Small intestine (tissue), 7 donors: ENCODE measurements around the gene FYB2. TPM values are rescaled to one million over a fixed set of nuclear protein-coding genes. Genes with fewer than 3 reads are reported as not detected.
A peak's percentile ranks its signal among the peaks of the same experiment; 100 is the strongest.

ENCODE experiments used
- DNase-seq, 2 donors: peaks; one replicate each; pipeline versions ENCODE4 v3.0.0 to v3.0.0-alpha.2; 2013
- FAIRE-seq: peaks from 2 replicates; lab custom pipeline; 2012; peaks lifted over from hg19 to GRCh38; lab: Jason Lieb, UNC
- H3K27ac ChIP-seq, 3 donors: one replicate each; pipeline ENCODE4 v1.5.1; 2013; ENCODE audit warnings: low read length in 2 of 3, mild to moderate bottlenecking in 2 of 3, control low read depth in 1 of 3, inconsistent platforms in 1 of 3, low read depth in 1 of 3, moderate library complexity in 1 of 3
- H3K27me3 ChIP-seq, 3 donors: one replicate each; pipeline ENCODE4 v1.6.1; 2013; ENCODE audit warnings: low read length in 3 of 3, inconsistent platforms in 1 of 3; ENCODE audit not compliant: control insufficient read depth in 3 of 3, insufficient read depth in 3 of 3
- H3K36me3 ChIP-seq, 3 donors: one replicate each; pipeline ENCODE4 v1.6.1; 2013; ENCODE audit warnings: low read length in 3 of 3, inconsistent platforms in 1 of 3, low read depth in 1 of 3, mild to moderate bottlenecking in 1 of 3, moderate library complexity in 1 of 3; ENCODE audit not compliant: control insufficient read depth in 3 of 3, insufficient read depth in 2 of 3
- H3K4me1 ChIP-seq, 3 donors: one replicate each; pipeline ENCODE4 v1.6.1; 2013; ENCODE audit warnings: low read length in 2 of 3, inconsistent platforms in 1 of 3, low read depth in 1 of 3, mild to moderate bottlenecking in 1 of 3, moderate library complexity in 1 of 3; ENCODE audit not compliant: control insufficient read depth in 3 of 3, insufficient read depth in 2 of 3
- H3K4me3 ChIP-seq, 3 donors: one replicate each; pipeline ENCODE4 v1.5.1; 2013; ENCODE audit warnings: low read length in 3 of 3, control low read depth in 1 of 3, inconsistent platforms in 1 of 3, low read depth in 1 of 3, mild to moderate bottlenecking in 1 of 3, moderate library complexity in 1 of 3
- H3K9me3 ChIP-seq, 2 donors: one replicate each; pipeline ENCODE4 v1.6.1; 2013; ENCODE audit warnings: low read depth in 1 of 2, low read length in 1 of 2; ENCODE audit not compliant: control insufficient read depth in 2 of 2, insufficient read depth in 1 of 2
- WGBS, 3 donors: extraction: QIAGEN DNeasy Blood & Tissue Kit; methylation state at CpG; one replicate each; pipeline ENCODE4 v1.1.7; 2013; 5-methylcytosine and 5-hydroxymethylcytosine counted together
- polyA plus RNA-seq, 4 donors: library from polyadenylated mRNA; stranded (reverse) in 3 of 4; unstranded in 1 of 4; fragments of 200-250 nt in 3 of 4; fragments of 120-200 nt in 1 of 4; gene quantifications; one replicate each; pipeline versions ENCODE4 v1.2.1 to v1.2.3, GENCODE V29; 2013
- donor health status: healthy with polysubstance abuse.
- donor health status: control.
- donor health status: control.
- donor health status: Bipolar disorder and iron deficiency.
- donor health status: healthy.

The FYB2 gene
- polyA plus RNA-seq, 4 donors = 1.1 to 10.2 (median 1.2) TPM; not detected in 1

DNA sequence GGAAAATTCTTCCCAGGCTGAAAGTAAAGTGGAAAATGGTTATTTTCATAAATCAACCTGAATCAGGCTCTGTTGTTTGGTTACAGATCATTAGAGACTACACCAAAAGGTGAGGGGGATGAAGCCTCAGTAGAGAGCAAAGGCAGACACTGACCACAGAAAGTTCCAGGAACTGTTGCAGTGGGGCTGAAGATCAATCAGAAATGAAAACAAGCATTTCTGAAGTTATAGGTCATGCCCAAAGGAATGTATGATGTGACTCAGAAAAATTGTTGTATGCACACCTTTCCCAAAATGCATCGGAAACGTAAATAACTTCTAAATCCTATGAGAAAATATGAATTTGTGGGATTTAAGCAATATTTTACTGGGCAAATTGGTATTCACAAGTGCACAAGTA is 63.3 kb downstream of the FYB2 start:
- no peaks in the 10 kb centered on the region for H3K27me3 ChIP-seq
- no peak for DNase-seq
- H3K36me3 ChIP-seq = no peaks in the 10 kb centered on the region
- no peak for FAIRE-seq
- 91 to 92% (median 92%) methylated on average over 2 of the region's 2 CpGs for WGBS, 3 donors
- H3K27ac ChIP-seq = no peak overlapping the region
- H3K4me3 ChIP-seq = no peak overlapping the region
- H3K9me3 ChIP-seq = no peaks in the 10 kb centered on the region
- peaks cover 0 to 3% (median 0%) of the 10 kb centered on the region in 3 donors for H3K4me1 ChIP-seq

DNA sequence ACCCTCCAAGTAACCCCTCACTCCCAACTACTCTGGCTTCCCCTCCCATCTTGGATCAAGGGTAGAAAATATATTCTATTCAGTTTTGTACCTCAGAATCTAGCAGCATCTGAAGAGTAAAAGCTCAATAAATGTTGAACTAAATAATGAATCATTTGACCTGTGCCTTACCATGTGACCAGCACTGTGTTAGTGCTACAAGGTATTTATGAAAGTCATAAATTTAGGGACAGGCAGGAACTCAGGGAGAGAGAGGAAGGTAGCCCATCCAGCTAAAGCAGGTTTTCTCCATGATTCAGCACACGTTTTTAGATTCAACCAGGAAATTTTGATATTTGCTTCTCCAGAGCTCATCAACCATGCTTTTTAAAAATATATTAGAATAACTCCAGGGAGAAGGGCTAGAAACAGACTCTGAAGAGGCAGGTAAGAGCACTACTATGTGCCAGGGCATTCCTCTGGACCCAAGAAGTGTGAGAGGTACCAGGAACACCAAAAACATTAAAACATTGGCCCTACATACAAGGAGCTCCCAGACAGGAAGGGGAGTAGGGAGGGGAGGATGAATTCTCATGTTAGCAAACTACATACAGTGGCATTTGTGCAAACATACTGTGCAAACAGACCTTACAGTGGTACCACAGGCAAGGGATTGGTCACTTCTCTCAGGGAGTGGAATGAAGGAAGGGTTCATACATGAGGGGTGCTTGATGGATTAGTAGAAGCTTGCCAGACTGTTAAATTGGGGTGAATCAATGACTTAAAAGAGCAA is 64.3 kb downstream of the FYB2 start:
- Histone ChIP-seq H3K4me3 (no peak overlapping the region), H3K36me3 (no peaks in the 10 kb centered on the region), H3K4me1 (peaks cover 0 to 3% (median 0%) of the 10 kb centered on the region in 3 donors), H3K9me3 (no peaks in the 10 kb centered on the region), H3K27me3 (no peaks in the 10 kb centered on the region), H3K27ac (no peak overlapping the region)
- DNase-seq (peak; percentile 25 to 62), FAIRE-seq (no peak)
- 24 to 49% (median 35%) methylated on average over 1 of the region's 1 CpG for WGBS, 3 donors

DNA sequence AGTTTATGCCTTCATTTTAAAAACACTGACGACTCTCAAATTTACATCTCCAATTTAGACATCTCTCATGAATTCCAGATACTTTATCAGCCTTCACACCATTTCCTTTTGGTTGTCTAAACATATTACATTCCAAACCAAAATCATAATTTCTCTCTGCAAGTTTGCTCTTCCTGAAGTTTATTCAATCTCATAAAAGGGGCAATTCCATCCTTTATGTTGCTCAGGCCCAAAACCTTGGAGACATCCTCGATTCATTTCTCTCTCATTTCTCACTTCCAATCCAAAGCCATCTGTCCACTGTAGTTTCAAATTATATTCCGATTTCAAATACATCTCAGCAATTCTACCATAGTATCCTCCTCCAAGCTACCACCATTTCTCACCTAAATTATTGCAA is 74.0 kb downstream of the FYB2 start:
- Histone ChIP-seq H3K36me3 (no peaks in the 10 kb centered on the region), H3K27me3 (no peaks in the 10 kb centered on the region), H3K27ac (no peak overlapping the region), H3K4me3 (no peak overlapping the region), H3K9me3 (no peaks in the 10 kb centered on the region), H3K4me1 (no peaks in the 10 kb centered on the region)
- whole genome bisulfite sequencing, 3 donors = 70% methylated on average over 3 of the region's 3 CpGs
- FAIRE-seq = no peak
- no peak for DNase-seq

DNA sequence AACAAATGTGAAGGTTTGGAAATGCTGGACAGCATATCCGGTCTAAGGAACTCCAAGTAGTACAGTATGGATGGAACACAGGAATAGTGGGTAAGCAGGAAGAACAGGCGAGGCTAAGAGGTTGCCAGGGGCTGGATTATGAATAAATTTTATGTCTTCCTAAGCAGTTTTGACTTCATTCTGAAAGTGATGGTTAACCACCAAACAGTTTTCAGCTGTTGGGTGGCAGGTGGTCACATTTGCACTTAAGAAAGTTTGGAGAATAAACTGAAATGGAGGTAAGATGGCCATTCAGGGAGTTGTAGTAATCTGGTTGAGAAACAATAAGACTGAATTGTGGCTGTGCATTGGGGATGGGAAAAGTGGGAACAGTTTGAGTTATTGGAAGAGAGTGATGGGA is 90.2 kb downstream of the FYB2 start:
- no peaks in the 10 kb centered on the region for H3K36me3 ChIP-seq
- no peaks in the 10 kb centered on the region for H3K4me1 ChIP-seq
- no peak for FAIRE-seq
- DNase-seq = no peak
- no peaks in the 10 kb centered on the region for H3K9me3 ChIP-seq
- no peak overlapping the region for H3K27ac ChIP-seq
- peaks cover 0 to 2% (median 0%) of the 10 kb centered on the region in 3 donors for H3K27me3 ChIP-seq
- no peak overlapping the region for H3K4me3 ChIP-seq
- 73 to 86% (median 84%) methylated on average over 2 of the region's 2 CpGs for WGBS, 3 donors

DNA sequence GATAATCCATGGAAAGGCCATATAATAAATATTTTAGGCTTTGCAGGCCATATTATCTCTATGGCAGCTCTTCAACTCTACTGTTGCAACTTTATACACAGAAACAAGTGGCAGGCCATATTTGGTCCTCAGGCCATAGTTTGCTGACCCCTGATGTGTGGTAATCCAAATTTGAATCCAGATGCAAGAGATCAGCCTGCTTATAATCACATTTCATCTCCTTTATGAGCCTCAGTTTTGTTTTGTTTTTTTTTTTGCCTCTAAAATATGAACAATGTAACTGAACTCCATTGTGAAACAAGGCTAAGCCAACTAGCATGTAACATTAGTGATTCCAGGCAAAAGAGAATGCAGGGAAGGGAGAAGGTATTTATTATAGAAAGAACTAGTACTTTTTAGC is 92.5 kb downstream of the FYB2 start:
- Histone ChIP-seq H3K9me3 (no peaks in the 10 kb centered on the region), H3K36me3 (no peaks in the 10 kb centered on the region), H3K4me3 (no peak overlapping the region), H3K4me1 (no peaks in the 10 kb centered on the region), H3K27ac (no peak overlapping the region), H3K27me3 (peaks cover 0 to 2% (median 0%) of the 10 kb centered on the region in 3 donors)
- FAIRE-seq = no peak
- DNase-seq = no peak

DNA sequence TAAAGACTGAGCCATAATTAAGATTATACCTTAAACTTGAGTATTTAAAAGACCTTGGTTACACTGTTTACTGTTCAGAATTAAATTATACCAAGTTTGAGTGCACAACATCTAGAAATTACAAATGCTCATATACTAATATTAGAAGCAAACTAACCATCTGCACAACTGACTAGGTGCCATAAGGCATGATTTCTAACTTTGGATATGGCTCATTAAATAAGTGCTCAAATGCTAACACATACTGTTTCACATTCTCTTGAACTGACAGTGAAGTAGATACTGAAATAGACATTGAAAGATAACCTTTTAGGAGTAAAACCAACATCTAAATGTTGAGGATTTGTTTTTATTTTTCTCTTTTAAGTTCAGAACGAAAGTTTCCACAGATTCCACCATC is 100.0 kb downstream of the FYB2 start:
- FAIRE-seq (no peak), DNase-seq (no peak)
- Histone ChIP-seq H3K27me3 (no peaks in the 10 kb centered on the region), H3K4me1 (no peaks in the 10 kb centered on the region), H3K4me3 (no peak overlapping the region), H3K36me3 (no peaks in the 10 kb centered on the region), H3K27ac (no peak overlapping the region), H3K9me3 (no peaks in the 10 kb centered on the region)
- WGBS, 3 donors = 66 to 80% (median 74%) methylated on average over 1 of the region's 1 CpG

DNA sequence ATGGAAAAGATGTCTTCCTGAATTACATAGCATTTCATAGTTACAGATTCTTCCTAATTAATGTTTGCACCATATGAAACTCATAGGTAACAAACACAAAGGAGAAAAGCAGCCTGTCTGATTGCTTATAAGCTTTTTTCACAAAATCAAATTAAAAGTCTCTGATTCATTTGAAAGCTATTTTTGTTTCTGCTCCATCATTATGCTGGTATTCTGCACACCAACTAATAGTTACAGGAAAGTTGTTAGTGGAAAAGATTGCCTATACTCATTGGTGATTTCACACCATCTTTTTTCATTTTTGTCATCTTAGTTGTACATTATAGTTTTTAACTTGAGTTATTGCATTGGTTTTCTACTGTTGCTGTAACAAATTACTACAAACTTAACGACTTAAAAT is 104.0 kb downstream of the FYB2 start:
- WGBS, 3 donors = 15 to 58% (median 47%) methylated on average over 1 of the region's 1 CpG
- no peak for FAIRE-seq
- Histone ChIP-seq H3K36me3 (no peaks in the 10 kb centered on the region), H3K4me3 (no peak overlapping the region), H3K27me3 (no peaks in the 10 kb centered on the region), H3K9me3 (no peaks in the 10 kb centered on the region), H3K4me1 (no peaks in the 10 kb centered on the region), H3K27ac (no peak overlapping the region)
- DNase-seq = no peak

DNA sequence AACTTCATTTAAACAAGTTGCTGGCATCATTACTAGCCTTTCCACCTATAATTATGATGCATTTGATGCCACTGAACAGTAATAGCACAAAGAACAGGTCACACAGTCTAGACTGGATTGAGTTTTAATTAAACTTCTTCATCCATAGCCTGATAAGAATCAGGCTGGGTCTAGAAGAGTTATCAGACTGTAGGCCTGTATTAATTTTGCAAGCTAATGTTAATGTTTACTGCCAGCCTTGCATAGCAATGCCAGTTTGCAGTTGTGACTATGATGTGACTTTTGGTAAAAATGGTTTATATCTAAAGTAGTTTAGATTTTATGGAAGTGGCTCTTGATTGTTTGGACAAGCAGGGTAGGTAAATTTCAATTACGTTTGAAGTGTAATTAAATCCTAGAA is 106.1 kb downstream of the FYB2 start:
- no peak for DNase-seq
- no peaks in the 10 kb centered on the region for H3K9me3 ChIP-seq
- H3K4me3 ChIP-seq = no peak overlapping the region
- no peaks in the 10 kb centered on the region for H3K4me1 ChIP-seq
- WGBS, 3 donors = 67 to 83% (median 76%) methylated on average over 1 of the region's 1 CpG
- no peak overlapping the region for H3K27ac ChIP-seq
- no peak for FAIRE-seq
- H3K36me3 ChIP-seq = no peaks in the 10 kb centered on the region
- no peaks in the 10 kb centered on the region for H3K27me3 ChIP-seq

DNA sequence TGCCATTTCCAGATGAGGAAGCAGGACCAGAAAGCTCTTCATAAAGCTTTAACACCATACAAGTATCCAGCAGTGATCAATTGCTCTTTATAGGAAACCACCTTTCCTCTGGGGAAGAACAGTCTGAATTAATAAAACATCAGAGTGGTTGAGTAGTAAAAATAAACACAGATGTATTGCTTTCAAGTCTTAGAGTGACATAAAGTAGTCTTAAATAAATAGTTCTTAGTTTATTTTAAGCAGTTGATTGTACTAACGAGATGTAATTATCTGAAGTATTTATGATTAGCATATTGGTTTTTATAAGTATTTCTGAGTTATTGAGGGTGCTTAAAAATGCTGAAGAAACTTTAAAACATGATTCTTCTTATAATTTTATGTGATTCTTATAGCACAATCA is 107.1 kb downstream of the FYB2 start:
- Histone ChIP-seq H3K36me3 (no peaks in the 10 kb centered on the region), H3K4me3 (no peak overlapping the region), H3K27ac (no peak overlapping the region), H3K9me3 (no peaks in the 10 kb centered on the region), H3K27me3 (no peaks in the 10 kb centered on the region), H3K4me1 (no peaks in the 10 kb centered on the region)
- 65 to 77% (median 70%) methylated on average over 1 of the region's 1 CpG for WGBS, 3 donors
- DNase-seq (no peak), FAIRE-seq (no peak)
